ENCODE data around the gene TTL.
A peak's percentile ranks its signal among the peaks of the same experiment; 100 is the strongest.
"Not testable (repeated sequence)": the region's sequence is repeated elsewhere in the genome, so short reads cannot be mapped to it uniquely, and the experiment has no call there.

The TTL gene

DNA sequence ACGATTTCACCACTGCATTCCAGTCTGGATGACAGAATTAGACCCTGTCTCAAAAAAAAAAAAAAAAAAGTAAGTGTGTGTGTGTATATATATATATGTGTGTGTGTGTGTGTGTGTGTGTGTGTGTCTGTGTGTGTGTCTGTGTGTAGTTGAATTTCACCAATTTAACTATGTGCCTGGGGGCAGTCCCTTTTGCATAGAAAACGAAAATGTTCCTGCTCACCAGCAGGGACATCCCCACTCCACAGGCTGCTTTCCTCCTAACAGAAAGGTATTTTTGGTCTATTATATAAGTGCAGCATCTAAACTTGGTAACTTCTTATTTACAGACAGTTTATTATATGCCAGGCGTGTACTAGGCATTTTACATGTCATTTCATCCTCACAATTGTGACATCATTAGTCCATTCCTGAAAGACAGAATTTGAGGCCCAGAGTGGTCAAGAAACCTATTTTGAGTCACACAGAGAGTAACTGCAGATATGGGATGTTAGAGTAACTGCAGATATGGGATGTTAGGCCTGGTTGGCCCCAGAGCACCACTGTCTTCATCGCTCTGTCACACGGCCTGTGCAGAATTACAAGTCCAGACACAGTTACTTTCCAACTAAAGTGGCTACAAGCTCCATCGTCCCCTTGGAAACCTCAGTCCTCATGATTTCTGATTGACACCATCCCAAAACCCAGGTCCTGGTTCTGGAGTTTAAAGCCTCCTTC, 9.3 kb upstream of the TTL start:
- DNase-seq (ENCODE audit: insufficient read length, low spot score) (no peak), FAIRE-seq (no peak)

DNA sequence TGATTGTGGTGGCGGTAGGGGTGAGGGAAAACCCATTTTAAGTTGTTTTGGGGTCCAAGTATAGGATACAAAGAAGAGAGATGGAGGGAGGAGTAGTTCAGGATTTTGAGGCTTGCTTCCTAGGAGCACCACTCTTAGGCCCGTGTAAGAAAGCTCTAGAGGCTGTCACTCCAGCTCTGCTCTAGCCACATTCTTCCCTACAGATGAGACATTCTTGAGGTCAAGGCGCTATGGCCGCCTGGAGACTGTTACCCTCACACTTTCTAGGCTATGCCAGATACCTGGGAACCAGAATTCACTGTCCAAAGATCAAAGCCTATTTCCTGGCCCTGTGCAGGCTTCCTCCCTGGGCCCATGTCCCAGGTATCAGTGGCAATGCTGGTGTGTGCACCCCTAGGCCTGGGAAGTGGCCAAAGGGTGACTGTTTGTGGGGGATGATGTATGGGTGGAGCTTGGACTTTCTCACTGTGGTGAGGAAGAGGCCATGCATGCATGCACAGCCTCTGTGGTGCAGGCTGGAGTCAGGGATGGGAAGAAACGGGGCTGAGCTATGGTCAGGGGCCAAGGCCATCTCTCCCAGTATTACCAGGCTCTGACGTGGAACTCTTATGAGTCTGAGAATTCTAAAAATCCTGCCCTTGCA, 7.0 kb upstream of the TTL start:
- no peak for FAIRE-seq
- DNase-seq (ENCODE audit: insufficient read length, low spot score): no peak

DNA sequence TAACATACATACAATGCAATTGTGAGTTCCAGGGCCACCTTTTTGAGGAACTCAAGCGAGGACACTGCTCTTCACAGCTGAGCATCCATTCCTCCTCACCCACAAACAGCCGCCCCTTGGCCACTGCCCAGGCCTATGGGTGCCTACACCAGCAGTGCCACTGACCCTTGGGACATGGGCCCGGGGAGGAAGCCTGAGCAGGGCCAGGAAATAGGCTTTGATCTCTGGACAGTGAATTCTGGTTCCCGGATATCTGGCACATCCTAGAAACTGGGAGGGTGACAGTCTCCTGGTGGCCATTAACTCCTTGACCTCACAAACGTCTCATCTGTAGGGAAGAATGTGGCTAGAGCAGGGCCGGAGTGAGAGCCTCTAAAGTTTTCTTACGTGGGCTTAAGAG, 5.5 kb upstream of the TTL start:
- DNase-seq (ENCODE audit: insufficient read length, low spot score) (no peak), FAIRE-seq (no peak)

DNA sequence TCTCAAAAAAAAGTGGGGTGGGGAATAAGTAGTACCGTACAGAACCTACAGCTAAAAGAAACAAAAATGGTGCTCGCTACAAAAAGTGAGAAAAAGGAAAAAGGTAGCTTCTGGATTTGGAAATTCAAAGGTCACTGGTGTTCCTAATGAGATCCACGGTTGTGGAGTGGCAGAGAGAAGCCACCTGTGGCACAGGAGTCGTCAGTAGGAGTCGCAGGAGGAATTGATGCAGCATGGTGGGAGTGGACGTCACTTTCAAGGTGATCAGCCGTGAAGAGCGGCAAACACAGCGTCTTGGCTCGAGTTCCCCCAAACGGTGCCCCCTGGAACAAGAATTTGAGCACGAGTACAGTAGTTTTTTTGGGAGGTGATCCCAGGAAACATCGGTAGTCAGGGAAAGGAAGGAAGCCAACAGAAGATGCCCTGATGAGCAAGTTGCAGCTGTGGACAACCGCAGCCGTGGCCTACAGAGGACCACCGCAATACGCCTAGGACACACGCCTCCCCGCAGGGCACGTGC, 1.4 kb upstream of the TTL start:
- FAIRE-seq (no peak), DNase-seq (ENCODE audit: insufficient read length, low spot score) (peak; percentile 30)

DNA sequence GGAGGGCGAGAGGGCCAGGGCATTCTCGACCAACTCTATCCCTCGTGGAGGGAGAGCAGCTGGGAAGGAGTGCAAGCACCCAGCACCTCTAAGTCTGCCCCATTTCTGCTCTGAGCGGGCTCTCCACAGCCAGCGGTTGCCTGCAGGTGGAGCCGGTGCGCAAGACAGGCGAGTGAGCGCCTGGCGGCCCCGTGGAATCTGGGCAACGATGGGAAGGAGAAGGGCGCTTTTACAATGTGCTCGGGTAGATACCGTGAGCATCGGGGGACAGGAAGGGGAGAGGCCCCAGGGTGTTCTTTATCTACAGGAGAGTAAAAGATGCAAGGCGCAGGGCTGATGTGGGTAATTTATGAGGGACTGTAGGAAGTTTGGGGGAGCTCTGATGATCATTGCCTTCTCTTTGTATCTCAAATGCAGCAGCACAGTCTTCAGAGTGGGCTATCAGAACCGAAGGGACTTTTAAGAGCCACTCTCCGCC, 867 bp upstream of the TTL start:
- peak; percentile 87 for DNase-seq (ENCODE audit: insufficient read length, low spot score)
- FAIRE-seq: no peak

DNA sequence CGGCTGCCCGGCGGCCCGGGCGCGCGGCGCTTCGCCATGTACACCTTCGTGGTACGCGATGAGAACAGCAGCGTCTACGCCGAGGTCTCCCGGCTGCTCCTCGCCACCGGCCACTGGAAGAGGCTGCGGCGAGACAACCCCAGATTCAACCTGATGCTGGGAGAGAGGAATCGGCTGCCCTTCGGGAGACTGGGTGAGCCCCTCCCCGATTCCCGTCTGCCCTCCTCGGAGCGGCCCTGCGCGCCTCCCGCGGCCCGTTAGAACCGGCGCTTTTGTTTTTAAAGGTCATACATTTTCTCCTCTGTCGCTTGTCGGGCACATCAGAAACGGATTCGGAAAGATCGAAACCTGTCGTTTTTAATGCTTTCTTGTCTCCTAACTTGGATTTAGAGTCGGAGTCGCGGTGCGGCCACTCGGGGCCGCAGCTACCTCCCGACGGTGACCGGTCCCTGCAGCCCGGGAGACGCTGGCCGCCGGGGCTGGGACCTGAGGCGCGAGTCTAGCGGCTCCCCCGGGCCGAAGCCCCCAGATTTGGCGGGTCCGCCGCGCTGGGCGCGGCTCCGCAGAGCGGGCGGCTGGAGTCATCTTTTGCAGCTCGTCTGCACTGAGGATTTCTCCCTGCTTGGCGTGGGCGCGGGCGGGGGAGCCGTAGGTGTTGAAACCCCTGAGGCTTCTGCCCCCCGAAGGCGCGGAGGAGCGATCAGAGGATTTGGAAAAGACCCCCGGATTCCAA, 519 bp downstream of the TTL start:
- FAIRE-seq (no peak), DNase-seq (ENCODE audit: insufficient read length, low spot score) (peak; percentile 51)

DNA sequence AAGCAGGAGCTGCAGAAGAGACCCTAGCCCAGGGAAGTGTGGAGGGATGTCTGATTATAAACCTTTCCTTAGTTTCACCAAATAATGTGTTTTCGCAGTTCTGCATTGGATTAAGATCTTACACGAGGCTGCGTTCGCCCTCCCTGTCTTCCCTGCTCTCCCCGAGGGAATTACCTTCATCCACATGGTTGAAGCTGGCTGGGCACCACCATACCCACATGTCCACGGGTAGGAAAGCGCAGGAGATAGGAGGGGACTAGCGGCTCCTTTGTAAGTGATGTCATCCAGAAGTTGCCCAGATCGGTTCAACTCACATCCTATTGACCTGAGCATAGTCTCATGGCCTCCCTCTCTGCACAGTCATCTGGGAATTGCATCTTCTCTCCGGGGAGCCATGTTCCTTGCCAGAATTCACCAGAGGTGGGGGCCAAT, 1.1 kb downstream of the TTL start:
- FAIRE-seq: peak; percentile 69
- peak; percentile 71 for DNase-seq (ENCODE audit: insufficient read length, low spot score)

DNA sequence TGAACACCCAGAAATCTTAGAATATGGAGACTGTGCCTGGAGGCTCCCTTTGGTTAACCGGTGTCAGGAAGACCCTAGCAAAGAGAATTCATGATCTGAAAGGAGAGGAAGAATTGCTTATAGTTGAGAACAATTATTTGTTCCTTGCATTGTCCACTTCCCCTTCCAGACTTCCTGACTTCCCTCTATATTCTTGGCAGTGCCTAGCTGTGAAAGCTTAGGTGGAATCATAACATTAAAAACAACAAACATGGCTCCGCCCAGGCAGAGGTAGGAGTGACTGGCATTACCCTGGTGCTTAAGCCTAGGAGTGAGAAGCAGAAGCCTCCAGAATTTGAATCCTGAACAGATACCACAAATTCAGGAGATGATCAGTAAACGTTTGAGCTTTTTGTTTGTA, 1.9 kb downstream of the TTL start:
- DNase-seq (ENCODE audit: insufficient read length, low spot score) (no peak), FAIRE-seq (no peak)

DNA sequence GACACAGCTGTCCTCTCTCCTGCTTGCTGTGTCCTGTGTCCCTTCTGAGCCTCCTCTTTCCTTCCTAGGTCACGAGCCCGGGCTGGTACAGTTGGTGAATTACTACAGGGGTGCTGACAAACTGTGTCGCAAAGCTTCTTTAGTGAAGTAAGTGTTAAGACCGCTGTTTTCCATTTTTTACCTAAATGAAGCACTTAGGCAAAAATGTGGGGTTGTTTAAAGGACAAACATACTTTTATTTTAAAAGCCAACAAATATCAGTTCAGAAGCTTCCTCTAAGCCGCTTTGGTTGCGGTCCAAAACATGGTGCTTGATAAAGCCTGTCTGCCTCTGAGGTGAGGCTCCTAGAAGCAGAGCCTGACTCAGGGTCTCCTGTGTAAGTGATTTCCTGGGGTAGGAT, 3.9 kb downstream of the TTL start:
- FAIRE-seq (no peak), DNase-seq (ENCODE audit: insufficient read length, low spot score) (no peak)

DNA sequence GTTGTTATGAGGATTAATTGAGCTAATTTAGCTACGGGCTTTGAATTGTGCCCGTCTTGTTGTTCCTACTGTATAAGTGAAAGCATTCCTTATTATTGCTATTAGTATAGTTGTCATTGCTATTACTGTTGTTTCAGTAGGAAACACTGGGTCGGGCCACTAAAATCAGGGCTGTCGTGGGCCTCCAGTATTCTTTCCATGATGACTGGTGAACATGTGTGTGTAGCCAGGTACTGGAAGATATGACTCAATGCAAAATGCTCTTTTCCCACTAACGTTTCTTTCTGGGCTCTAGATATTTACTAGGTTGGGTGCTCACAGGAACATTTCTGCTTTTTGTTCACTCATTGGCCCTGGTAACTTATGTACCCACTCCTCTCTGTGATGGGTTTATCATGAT, 4.9 kb downstream of the TTL start:
- FAIRE-seq: no peak
- no peak for DNase-seq (ENCODE audit: insufficient read length, low spot score)

DNA sequence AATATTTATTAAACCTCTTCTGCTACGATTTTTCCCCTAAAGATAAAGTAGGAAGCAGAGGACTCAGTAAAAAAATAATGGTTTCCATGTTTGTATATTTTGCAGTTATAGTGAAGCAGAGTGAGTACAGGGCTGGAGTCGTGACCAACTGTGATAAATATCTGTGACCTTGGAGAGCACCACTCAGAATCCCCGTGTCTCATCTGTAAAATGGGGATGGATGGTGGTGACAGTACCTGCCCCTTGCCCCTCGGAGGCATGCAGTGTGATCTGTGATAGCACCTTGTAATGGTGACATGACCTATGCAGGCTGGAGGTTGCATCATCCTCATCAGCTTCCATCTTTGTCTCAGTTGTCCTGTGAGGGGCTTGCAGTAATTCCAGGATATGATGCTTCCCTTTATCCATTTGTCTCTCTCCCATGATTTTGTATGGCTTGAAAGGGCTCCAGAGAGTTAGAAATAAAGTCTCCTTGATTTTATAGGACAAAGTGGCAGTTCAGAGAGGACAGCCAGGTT, 5.5 kb downstream of the TTL start:
- FAIRE-seq (no peak), DNase-seq (ENCODE audit: insufficient read length, low spot score) (no peak)

DNA sequence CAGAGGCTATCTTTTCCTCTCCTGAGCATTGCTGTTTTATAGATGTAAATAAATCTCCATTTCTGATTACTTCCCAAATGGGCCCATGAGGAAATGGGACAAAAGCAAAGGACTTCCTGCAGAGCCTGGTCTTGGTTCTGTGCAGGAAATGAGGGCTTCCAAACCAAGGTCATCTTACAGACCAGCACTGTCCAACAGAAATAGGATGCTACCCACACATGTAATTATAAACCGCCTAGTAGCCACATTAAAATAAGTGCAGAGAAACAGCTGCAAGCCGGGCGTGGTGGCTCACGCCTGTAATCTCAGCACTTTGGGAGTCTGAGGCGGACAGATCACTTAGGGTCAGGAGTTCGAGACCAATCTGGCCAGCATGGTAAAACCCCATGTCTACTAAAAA, 6.2 kb downstream of the TTL start:
- no peak for FAIRE-seq
- DNase-seq (ENCODE audit: insufficient read length, low spot score): no peak

DNA sequence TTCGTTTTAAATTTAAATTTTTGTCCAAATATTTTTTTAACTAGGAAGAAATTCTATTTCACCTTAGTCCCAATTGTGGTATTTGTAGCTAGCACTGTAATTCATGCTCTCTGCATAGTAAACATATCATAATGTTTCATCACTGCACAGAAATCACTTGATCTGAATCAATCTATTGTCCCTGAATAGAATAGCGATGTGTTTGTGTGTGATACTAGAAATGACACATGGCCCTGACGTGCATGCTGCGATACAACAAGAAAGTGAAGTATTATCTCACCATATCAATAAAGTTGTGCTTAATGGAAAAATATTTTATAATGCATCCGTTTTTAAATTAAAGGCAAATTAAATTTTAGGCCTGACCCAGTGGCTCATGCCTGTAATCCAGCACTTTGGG, 10.0 kb downstream of the TTL start:
- FAIRE-seq (no peak), DNase-seq (ENCODE audit: insufficient read length, low spot score) (no peak)

DNA sequence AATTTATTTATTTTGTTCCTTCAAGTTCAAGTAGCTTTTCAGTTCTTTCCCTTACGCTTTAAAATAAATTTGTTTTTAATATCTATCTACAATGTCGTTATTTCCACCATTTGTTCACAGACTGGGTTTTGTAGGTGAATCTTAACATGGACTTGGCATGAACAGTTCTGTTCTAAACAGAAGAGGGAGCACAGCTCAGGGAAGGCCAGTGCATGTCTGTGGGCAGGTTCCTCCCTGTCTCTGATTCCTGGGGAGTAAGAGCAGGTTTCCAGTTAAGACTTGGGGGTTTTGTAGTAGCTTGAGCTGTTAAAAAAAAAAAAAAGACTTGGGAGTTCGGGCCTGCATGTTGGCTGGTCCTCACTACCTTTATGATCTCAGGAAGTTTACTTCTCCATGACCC, 11.1 kb downstream of the TTL start:
- DNase-seq (ENCODE audit: insufficient read length, low spot score) (no peak), FAIRE-seq (no peak)

DNA sequence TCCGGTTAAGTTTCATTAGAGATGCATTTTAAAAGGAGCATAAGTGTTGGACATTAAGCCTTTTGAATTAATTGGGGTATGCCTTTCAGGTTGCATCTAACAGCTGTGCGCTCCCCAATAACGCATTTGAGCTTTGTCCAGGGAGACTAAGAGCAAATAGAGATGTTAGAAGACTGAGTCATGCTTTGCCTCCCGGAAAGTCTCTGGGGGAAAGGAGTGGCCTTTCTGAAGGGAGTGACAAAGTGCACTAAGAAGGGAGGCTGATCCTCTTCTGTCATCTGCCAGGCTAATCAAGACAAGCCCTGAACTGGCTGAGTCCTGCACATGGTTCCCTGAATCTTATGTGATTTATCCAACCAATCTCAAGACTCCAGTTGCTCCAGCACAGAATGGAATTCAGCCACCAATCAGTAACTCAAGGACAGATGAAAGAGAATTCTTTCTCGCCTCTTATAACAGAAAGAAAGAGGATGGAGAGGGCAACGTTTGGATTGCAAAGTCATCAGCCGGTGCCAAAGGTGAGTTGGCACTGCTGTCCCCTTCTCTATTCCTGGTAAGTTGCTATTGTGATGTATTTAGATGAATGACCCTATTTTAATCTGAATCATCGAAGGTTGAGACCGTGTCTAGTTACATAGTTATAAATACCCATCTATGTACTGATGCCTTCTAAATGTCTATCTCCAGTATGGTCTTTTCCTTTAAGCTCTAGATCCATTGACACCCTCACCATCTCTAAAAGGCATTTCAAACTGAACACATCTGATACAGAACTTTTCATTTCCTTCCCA, 12.1 kb downstream of the TTL start:
- no peak for FAIRE-seq
- peak; percentile 32 for DNase-seq (ENCODE audit: insufficient read length, low spot score)

DNA sequence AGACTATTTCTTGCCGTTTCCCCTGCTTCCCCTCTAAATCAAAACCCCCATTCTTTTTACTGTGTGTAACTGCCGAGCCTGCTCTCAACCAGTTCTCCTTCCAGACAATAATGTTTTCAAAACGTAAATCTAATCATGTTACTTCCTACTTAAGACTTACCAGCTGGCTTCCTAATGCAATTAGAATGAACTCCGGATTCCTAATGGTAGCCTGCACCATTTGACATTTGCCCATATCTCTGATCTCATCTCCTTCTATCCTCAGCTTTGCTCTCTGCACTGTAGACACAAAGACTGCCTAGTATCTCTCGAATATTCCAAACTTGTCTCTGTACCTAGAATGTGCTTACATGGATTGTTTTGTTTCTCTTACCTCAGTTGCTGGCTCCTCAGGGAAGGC, 12.9 kb downstream of the TTL start:
- no peak for FAIRE-seq
- no peak for DNase-seq (ENCODE audit: insufficient read length, low spot score)

DNA sequence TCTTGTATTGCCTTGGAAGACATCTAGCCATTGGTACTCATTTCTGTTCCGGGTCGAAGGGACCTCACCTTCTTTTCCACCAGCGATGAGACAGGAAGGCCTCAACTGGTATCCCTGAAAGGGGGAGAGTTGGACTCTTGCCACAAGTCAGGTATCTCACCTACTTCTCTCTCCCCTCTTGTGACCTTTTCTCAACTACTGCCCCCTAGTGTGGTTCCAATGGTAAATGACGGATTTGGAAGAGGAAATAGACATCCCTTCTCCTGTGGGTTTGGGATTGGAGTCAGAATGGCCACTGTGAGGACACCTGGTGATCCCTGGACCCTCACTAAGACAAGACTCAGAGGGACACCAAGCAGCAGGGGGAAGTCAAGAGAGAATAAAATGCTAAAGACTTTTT, 13.9 kb downstream of the TTL start:
- DNase-seq (ENCODE audit: insufficient read length, low spot score); FAIRE-seq: not testable (repeated sequence)

DNA sequence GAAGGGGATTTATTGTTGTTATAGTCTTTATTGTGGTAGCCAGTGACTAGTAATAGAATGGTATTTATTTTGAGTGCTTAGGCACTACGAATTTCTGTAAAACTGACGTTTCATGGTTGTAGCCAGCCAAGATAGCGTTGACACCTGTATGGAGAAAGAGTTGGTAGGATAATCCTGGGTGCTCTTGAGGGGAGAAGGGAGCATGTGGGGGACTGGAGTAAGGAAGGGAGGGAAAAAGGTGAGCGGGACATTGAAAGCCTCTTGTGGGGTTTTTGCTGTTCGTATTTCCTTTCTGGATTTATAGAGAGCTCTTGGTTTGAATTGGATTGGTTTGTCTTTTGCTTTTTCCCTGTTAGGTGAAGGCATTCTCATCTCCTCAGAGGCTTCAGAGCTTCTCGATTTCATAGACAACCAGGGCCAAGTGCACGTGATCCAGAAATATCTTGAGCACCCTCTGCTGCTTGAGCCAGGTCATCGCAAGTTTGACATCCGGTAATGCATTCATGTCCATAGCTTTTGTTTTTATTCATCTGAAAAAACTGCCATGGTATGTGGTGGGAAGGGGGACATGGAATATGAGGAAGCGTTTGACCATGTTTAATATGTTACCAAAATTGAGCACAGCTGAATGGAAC, 19.0 kb downstream of the TTL start:
- not testable (repeated sequence) for FAIRE-seq
- DNase-seq (ENCODE audit: insufficient read length, low spot score): peak; percentile 26

DNA sequence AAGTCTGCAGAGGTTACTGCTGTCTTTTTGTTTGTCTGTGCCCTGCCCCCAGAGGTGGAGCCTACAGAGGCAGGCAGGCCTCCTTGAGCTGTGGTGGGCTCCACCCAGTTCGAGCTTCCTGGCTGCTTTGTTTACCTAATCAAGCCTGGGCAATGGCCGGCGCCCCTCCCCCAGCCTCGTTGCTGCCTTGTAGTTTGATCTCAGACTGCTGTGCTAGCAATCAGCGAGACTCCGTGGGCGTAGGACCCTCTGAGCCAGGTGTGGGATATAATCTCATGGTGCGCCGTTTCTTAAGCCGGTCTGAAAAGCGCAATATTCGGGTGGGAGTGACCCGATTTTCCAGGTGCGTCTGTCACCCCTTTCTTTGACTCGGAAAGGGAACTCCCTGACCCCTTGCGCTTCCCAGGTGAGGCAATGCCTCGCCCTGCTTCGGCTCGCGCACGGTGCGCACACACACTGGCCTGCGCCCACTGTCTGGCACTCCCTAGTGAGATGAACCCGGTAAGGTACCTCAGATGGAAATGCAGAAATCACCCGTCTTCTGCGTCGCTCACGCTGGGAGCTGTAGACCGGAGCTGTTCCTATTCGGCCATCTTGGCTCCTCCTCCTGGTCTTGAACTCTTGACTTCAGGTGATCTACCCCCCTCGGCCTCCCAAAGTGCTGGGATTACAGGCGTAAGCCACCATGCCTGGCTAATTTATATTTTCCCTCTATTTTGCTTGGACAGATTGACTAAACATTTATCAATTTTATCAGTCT, 27.5 kb downstream of the TTL start:
- DNase-seq (ENCODE audit: insufficient read length, low spot score); FAIRE-seq: not testable (repeated sequence)
